Endothelial cell of umbilical vein (primary cell): ENCODE results near the gene NID2. TPM values are rescaled to one million over a fixed set of nuclear protein-coding genes. Genes with fewer than 3 reads are reported as not detected.

Experiments
- BruUV-seq: library from RNA; stranded (reverse); fragments of 400-500 nt; replicated peaks from 2 replicates; lab custom pipeline; 2021; lab: Mats Ljungman, UMichigan
- CTCF ChIA-PET: fragments of 300-600, 350-600 bp; sonication (Branson Sonifier 250); formaldehyde crosslinking; loops from one replicate; lab custom pipeline; 2021; ENCODE audit warnings: antibody characterized with exemption, inconsistent platforms; lab: Charles Lee
- POLR2A ChIA-PET: fragments of 300-600, 350-600 bp; sonication (Branson Sonifier 250); formaldehyde crosslinking; loops from one replicate; lab custom pipeline; 2021; ENCODE audit warnings: antibody characterized with exemption, inconsistent platforms; lab: Charles Lee
- DNase-seq: peaks from one replicate; pipeline ENCODE4 v3.0.0-alpha.2; 2011; ENCODE audit warnings: low read depth, low spot score
- FAIRE-seq: peaks from 2 replicates; lab custom pipeline; 2011; peaks lifted over from hg19 to GRCh38; lab: Jason Lieb, UNC
- H2AFZ ChIP-seq: 2 replicates; pipeline ENCODE4 v1.6.0; 2012; ENCODE audit warnings: low read depth, low read length, control low read depth, inconsistent platforms
- H3K27ac ChIP-seq: 2 replicates; pipeline ENCODE4 v1.5.1; 2011; ENCODE audit warnings: low read depth, mild to moderate bottlenecking, control low read depth, low read length, moderate library complexity; ENCODE audit not compliant: insufficient read depth
- H3K27me3 ChIP-seq, 2 experiments: 2 replicates each; pipeline versions ENCODE4 v1.6.0 to v1.6.1; 2011; ENCODE audit warnings: low read length in 2 of 2, mixed read lengths in 1 of 2; ENCODE audit not compliant: control insufficient read depth in 2 of 2, insufficient read depth in 2 of 2
- H3K36me3 ChIP-seq, 2 experiments: 2 replicates in 1 of 2; 3 replicates in 1 of 2; pipeline ENCODE4 v1.5.1; 2011; ENCODE audit warnings: low read length in 2 of 2, mild to moderate bottlenecking in 1 of 2, moderate library complexity in 1 of 2; ENCODE audit not compliant: control insufficient read depth in 2 of 2, insufficient read depth in 2 of 2; ENCODE audit errors: extremely low read depth in 1 of 2
- H3K4me1 ChIP-seq: 3 replicates; pipeline ENCODE4 v1.5.1; 2011; ENCODE audit warnings: mild to moderate bottlenecking, low read length; ENCODE audit not compliant: control insufficient read depth, insufficient read depth; ENCODE audit errors: extremely low read depth
- H3K4me2 ChIP-seq: 2 replicates; pipeline ENCODE4 v1.6.1; 2011; ENCODE audit warnings: low read length, control low read depth, mixed read lengths; ENCODE audit not compliant: insufficient read depth
- H3K4me3 ChIP-seq, 3 experiments: fragments of 200-600 bp in 1 of 3; sonication (generic), shearing (Covaris generic) in 1 of 3; replicated peaks in 1 of 3; 2 replicates each; pipeline ENCODE4 v1.5.1; 2011 to 2016; ENCODE audit warnings: control low read depth in 3 of 3, low read length in 3 of 3, mild to moderate bottlenecking in 2 of 3, inconsistent platforms in 1 of 3, low read depth in 1 of 3, moderate library complexity in 1 of 3; ENCODE audit not compliant: insufficient read depth in 1 of 3
- H3K79me2 ChIP-seq: 2 replicates; pipeline ENCODE4 v1.6.0; 2012; ENCODE audit warnings: low read length, inconsistent platforms; ENCODE audit not compliant: control insufficient read depth, insufficient read depth
- H3K9ac ChIP-seq: replicated peaks from 2 replicates; pipeline ENCODE3; 2011; ENCODE audit warnings: low read length, control low read depth; ENCODE audit not compliant: insufficient read depth; ENCODE audit errors: extremely low read depth
- H3K9me1 ChIP-seq: replicated peaks from 3 replicates; pipeline ENCODE4 v1.6.0; 2011; ENCODE audit warnings: mild to moderate bottlenecking, low read length; ENCODE audit not compliant: control insufficient read depth, insufficient read depth; ENCODE audit errors: extremely low read depth
- H3K9me3 ChIP-seq: replicated peaks from 2 replicates; pipeline ENCODE4 v1.5.1; 2012; ENCODE audit warnings: low read length, inconsistent platforms; ENCODE audit not compliant: control insufficient read depth, insufficient read depth
- H4K20me1 ChIP-seq: replicated peaks from 2 replicates; pipeline ENCODE3; 2011; ENCODE audit warnings: mild to moderate bottlenecking, low read length; ENCODE audit not compliant: control insufficient read depth, insufficient read depth; ENCODE audit errors: extremely low read depth
- CTCF ChIP-seq, 2 donors: IDR thresholded peaks; 1 replicate in 1 of 2; 2 replicates in 1 of 2; pipeline ENCODE4 v1.5.1; 2011; ENCODE audit warnings: low read length in 2 of 2, mild to moderate bottlenecking in 2 of 2, moderate library complexity in 2 of 2, control low read depth in 1 of 2, inconsistent platforms in 1 of 2, low read depth in 1 of 2; ENCODE audit not compliant: insufficient read depth in 1 of 2; ENCODE audit errors: extremely low read depth in 1 of 2
- EZH2 ChIP-seq: IDR thresholded peaks from 2 replicates; pipeline ENCODE4 v1.6.1; 2012; ENCODE audit warnings: borderline replicate concordance, low read depth, mild to moderate bottlenecking, moderate library complexity, low read length, inconsistent platforms; ENCODE audit not compliant: severe bottlenecking
- FOS ChIP-seq: IDR thresholded peaks from 2 replicates; pipeline ENCODE4 v1.6.1; 2011; ENCODE audit warnings: mild to moderate bottlenecking, low read length, moderate library complexity, borderline replicate concordance; ENCODE audit not compliant: insufficient read depth
- GATA2 ChIP-seq: IDR thresholded peaks from 2 replicates; pipeline ENCODE4 v1.7.0; 2011; ENCODE audit warnings: low read depth, mild to moderate bottlenecking, moderate library complexity, mixed read lengths, low read length; ENCODE audit not compliant: insufficient read length, insufficient read depth
- JUN ChIP-seq: IDR thresholded peaks from 2 replicates; pipeline ENCODE4 v1.6.1; 2011; ENCODE audit warnings: borderline replicate concordance, low read depth; ENCODE audit not compliant: insufficient read length, insufficient read depth
- MAX ChIP-seq: IDR thresholded peaks from 2 replicates; pipeline ENCODE4 v1.6.1; 2011; ENCODE audit not compliant: insufficient read depth, insufficient read length
- MYC ChIP-seq: IDR thresholded peaks from one replicate; pipeline ENCODE4 v1.6.1; 2011; ENCODE audit warnings: mild to moderate bottlenecking, low read depth, low read length
- POLR2A ChIP-seq: IDR thresholded peaks from 2 replicates; pipeline ENCODE4 v1.6.1; 2012; ENCODE audit warnings: low read depth, mild to moderate bottlenecking, control low read depth, low read length
- POLR2AphosphoS5 ChIP-seq: IDR thresholded peaks from 2 replicates; pipeline ENCODE4 v1.6.1; 2012; ENCODE audit warnings: low read depth, mild to moderate bottlenecking, control low read depth, low read length, moderate library complexity; ENCODE audit not compliant: insufficient read depth
- dilution Hi-C: fragments of 300-500 bp; cut with MboI; formaldehyde crosslinking; loops from one replicate; pipeline ENCODE4 v1.15.0; 2019; ENCODE audit warnings: low sequenced_read_pairs; ENCODE audit not compliant: extremely low pct_ligation_motif_present
- intact Hi-C: fragments of 100-400 bp; cut with micrococcal nuclease; formaldehyde crosslinking; loops from one replicate; pipeline ENCODE4 v1.10.0; 2022
- polyA plus RNA-seq, 4 experiments: library from polyadenylated mRNA; depleted of rRNA in 3 of 4; stranded (reverse) in 3 of 4; unstranded in 1 of 4; fragments of >200 nt; gene quantifications; 2 replicates each; pipeline versions ENCODE4 v1.2.1 to v1.2.3, GENCODE V29; 2011 to 2012; ENCODE audit warnings: missing spikeins in 1 of 4
- total RNA-seq: library from RNA; stranded (reverse); gene quantifications from 2 replicates; pipeline ENCODE4 v1.2.3, GENCODE V29; 2021

Gene NID2
- total and polyA plus RNA-seq, 2 donors (not counting 3 experiments of a cell fraction or from before 2014, with no cell fraction given): 22.5 to 56.7 TPM

- H3K9me1 ChIP-seq: no peaks in the 10 kb centered on the region
- H2AFZ ChIP-seq: no peak overlapping the region
- no peaks in the 10 kb centered on the region for H3K36me3 ChIP-seq
- no peaks in the 10 kb centered on the region for H3K27me3 ChIP-seq
- FAIRE-seq: no peak
- intact Hi-C loops (no loop called here), dilution Hi-C loops (no loop called here)
- no peak for TF ChIP-seq GATA2
- no peak for TF ChIP-seq EZH2
- TF ChIP-seq FOS: no peak
- TF ChIP-seq CTCF (IDR thresholded peaks at IDR 0.05; ENCODE audit: extremely low read depth in 1 of 2, insufficient read depth in 1 of 2, low read depth in 1 of 2, low read length in 2 of 2): no peak
- no peak for TF ChIP-seq MAX
- TF ChIP-seq MYC: no peak
- TF ChIP-seq JUN: no peak
- no peak for TF ChIP-seq POLR2A
- TF ChIP-seq POLR2AphosphoS5: no peak
- CTCF ChIA-PET: interaction anchor here (0.6 to 2.2 kb wide), 5 partner anchors 13 to 48 kb away, joined by 3 to 8 read pairs (median 4); partner anchors contain the start of gene NID2
- no peak overlapping the region for H3K4me2 ChIP-seq
- POLR2A ChIA-PET: interaction anchor here (0.6 kb wide), 1 partner anchor 107 kb away, joined by 3 read pairs; no protein-coding TSS in a partner anchor
- peaks cover 4% of the 10 kb centered on the region for H3K4me1 ChIP-seq
- BruUV-seq: no TSS peak
- no peak overlapping the region for H3K4me3 ChIP-seq
- no peak for DNase-seq
- H3K9me3 ChIP-seq: no peaks in the 10 kb centered on the region
- no peak overlapping the region for H3K27ac ChIP-seq
- no peaks in the 10 kb centered on the region for H4K20me1 ChIP-seq
- no peaks in the 10 kb centered on the region for H3K79me2 ChIP-seq
- H3K9ac ChIP-seq: no peak overlapping the region
Measured at GRCh38 chr14:52046376-52046917, 22.4 kb downstream of the NID2 start.
